Endothelial cell of umbilical vein (primary cell): ENCODE results near the gene RBM22. TPM values are rescaled to one million over a fixed set of nuclear protein-coding genes. Genes with fewer than 3 reads are reported as not detected.

Experiments
- BruUV-seq: library from RNA; stranded (reverse); fragments of 400-500 nt; replicated peaks from 2 replicates; lab custom pipeline; 2021; lab: Mats Ljungman, UMichigan
- CTCF ChIA-PET: fragments of 300-600, 350-600 bp; sonication (Branson Sonifier 250); formaldehyde crosslinking; loops from one replicate; lab custom pipeline; 2021; ENCODE audit warnings: antibody characterized with exemption, inconsistent platforms; lab: Charles Lee
- POLR2A ChIA-PET: fragments of 300-600, 350-600 bp; sonication (Branson Sonifier 250); formaldehyde crosslinking; loops from one replicate; lab custom pipeline; 2021; ENCODE audit warnings: antibody characterized with exemption, inconsistent platforms; lab: Charles Lee
- DNase-seq: peaks from one replicate; pipeline ENCODE4 v3.0.0-alpha.2; 2011; ENCODE audit warnings: low read depth, low spot score
- FAIRE-seq: peaks from 2 replicates; lab custom pipeline; 2011; peaks lifted over from hg19 to GRCh38; lab: Jason Lieb, UNC
- H2AFZ ChIP-seq: 2 replicates; pipeline ENCODE4 v1.6.0; 2012; ENCODE audit warnings: low read depth, low read length, control low read depth, inconsistent platforms
- H3K27ac ChIP-seq: 2 replicates; pipeline ENCODE4 v1.5.1; 2011; ENCODE audit warnings: low read depth, mild to moderate bottlenecking, control low read depth, low read length, moderate library complexity; ENCODE audit not compliant: insufficient read depth
- H3K27me3 ChIP-seq, 2 experiments: 2 replicates each; pipeline versions ENCODE4 v1.6.0 to v1.6.1; 2011; ENCODE audit warnings: low read length in 2 of 2, mixed read lengths in 1 of 2; ENCODE audit not compliant: control insufficient read depth in 2 of 2, insufficient read depth in 2 of 2
- H3K36me3 ChIP-seq, 2 experiments: 2 replicates in 1 of 2; 3 replicates in 1 of 2; pipeline ENCODE4 v1.5.1; 2011; ENCODE audit warnings: low read length in 2 of 2, mild to moderate bottlenecking in 1 of 2, moderate library complexity in 1 of 2; ENCODE audit not compliant: control insufficient read depth in 2 of 2, insufficient read depth in 2 of 2; ENCODE audit errors: extremely low read depth in 1 of 2
- H3K4me1 ChIP-seq: 3 replicates; pipeline ENCODE4 v1.5.1; 2011; ENCODE audit warnings: mild to moderate bottlenecking, low read length; ENCODE audit not compliant: control insufficient read depth, insufficient read depth; ENCODE audit errors: extremely low read depth
- H3K4me2 ChIP-seq: 2 replicates; pipeline ENCODE4 v1.6.1; 2011; ENCODE audit warnings: low read length, control low read depth, mixed read lengths; ENCODE audit not compliant: insufficient read depth
- H3K4me3 ChIP-seq, 3 experiments: fragments of 200-600 bp in 1 of 3; sonication (generic), shearing (Covaris generic) in 1 of 3; replicated peaks in 1 of 3; 2 replicates each; pipeline ENCODE4 v1.5.1; 2011 to 2016; ENCODE audit warnings: control low read depth in 3 of 3, low read length in 3 of 3, mild to moderate bottlenecking in 2 of 3, inconsistent platforms in 1 of 3, low read depth in 1 of 3, moderate library complexity in 1 of 3; ENCODE audit not compliant: insufficient read depth in 1 of 3
- H3K79me2 ChIP-seq: 2 replicates; pipeline ENCODE4 v1.6.0; 2012; ENCODE audit warnings: low read length, inconsistent platforms; ENCODE audit not compliant: control insufficient read depth, insufficient read depth
- H3K9ac ChIP-seq: replicated peaks from 2 replicates; pipeline ENCODE3; 2011; ENCODE audit warnings: low read length, control low read depth; ENCODE audit not compliant: insufficient read depth; ENCODE audit errors: extremely low read depth
- H3K9me1 ChIP-seq: replicated peaks from 3 replicates; pipeline ENCODE4 v1.6.0; 2011; ENCODE audit warnings: mild to moderate bottlenecking, low read length; ENCODE audit not compliant: control insufficient read depth, insufficient read depth; ENCODE audit errors: extremely low read depth
- H3K9me3 ChIP-seq: replicated peaks from 2 replicates; pipeline ENCODE4 v1.5.1; 2012; ENCODE audit warnings: low read length, inconsistent platforms; ENCODE audit not compliant: control insufficient read depth, insufficient read depth
- H4K20me1 ChIP-seq: replicated peaks from 2 replicates; pipeline ENCODE3; 2011; ENCODE audit warnings: mild to moderate bottlenecking, low read length; ENCODE audit not compliant: control insufficient read depth, insufficient read depth; ENCODE audit errors: extremely low read depth
- CTCF ChIP-seq, 2 donors: IDR thresholded peaks; 1 replicate in 1 of 2; 2 replicates in 1 of 2; pipeline ENCODE4 v1.5.1; 2011; ENCODE audit warnings: low read length in 2 of 2, mild to moderate bottlenecking in 2 of 2, moderate library complexity in 2 of 2, control low read depth in 1 of 2, inconsistent platforms in 1 of 2, low read depth in 1 of 2; ENCODE audit not compliant: insufficient read depth in 1 of 2; ENCODE audit errors: extremely low read depth in 1 of 2
- EZH2 ChIP-seq: IDR thresholded peaks from 2 replicates; pipeline ENCODE4 v1.6.1; 2012; ENCODE audit warnings: borderline replicate concordance, low read depth, mild to moderate bottlenecking, moderate library complexity, low read length, inconsistent platforms; ENCODE audit not compliant: severe bottlenecking
- FOS ChIP-seq: IDR thresholded peaks from 2 replicates; pipeline ENCODE4 v1.6.1; 2011; ENCODE audit warnings: mild to moderate bottlenecking, low read length, moderate library complexity, borderline replicate concordance; ENCODE audit not compliant: insufficient read depth
- GATA2 ChIP-seq: IDR thresholded peaks from 2 replicates; pipeline ENCODE4 v1.7.0; 2011; ENCODE audit warnings: low read depth, mild to moderate bottlenecking, moderate library complexity, mixed read lengths, low read length; ENCODE audit not compliant: insufficient read length, insufficient read depth
- JUN ChIP-seq: IDR thresholded peaks from 2 replicates; pipeline ENCODE4 v1.6.1; 2011; ENCODE audit warnings: borderline replicate concordance, low read depth; ENCODE audit not compliant: insufficient read length, insufficient read depth
- MAX ChIP-seq: IDR thresholded peaks from 2 replicates; pipeline ENCODE4 v1.6.1; 2011; ENCODE audit not compliant: insufficient read depth, insufficient read length
- MYC ChIP-seq: IDR thresholded peaks from one replicate; pipeline ENCODE4 v1.6.1; 2011; ENCODE audit warnings: mild to moderate bottlenecking, low read depth, low read length
- POLR2A ChIP-seq: IDR thresholded peaks from 2 replicates; pipeline ENCODE4 v1.6.1; 2012; ENCODE audit warnings: low read depth, mild to moderate bottlenecking, control low read depth, low read length
- POLR2AphosphoS5 ChIP-seq: IDR thresholded peaks from 2 replicates; pipeline ENCODE4 v1.6.1; 2012; ENCODE audit warnings: low read depth, mild to moderate bottlenecking, control low read depth, low read length, moderate library complexity; ENCODE audit not compliant: insufficient read depth
- dilution Hi-C: fragments of 300-500 bp; cut with MboI; formaldehyde crosslinking; loops from one replicate; pipeline ENCODE4 v1.15.0; 2019; ENCODE audit warnings: low sequenced_read_pairs; ENCODE audit not compliant: extremely low pct_ligation_motif_present
- intact Hi-C: fragments of 100-400 bp; cut with micrococcal nuclease; formaldehyde crosslinking; loops from one replicate; pipeline ENCODE4 v1.10.0; 2022
- polyA plus RNA-seq, 4 experiments: library from polyadenylated mRNA; depleted of rRNA in 3 of 4; stranded (reverse) in 3 of 4; unstranded in 1 of 4; fragments of >200 nt; gene quantifications; 2 replicates each; pipeline versions ENCODE4 v1.2.1 to v1.2.3, GENCODE V29; 2011 to 2012; ENCODE audit warnings: missing spikeins in 1 of 4
- total RNA-seq: library from RNA; stranded (reverse); gene quantifications from 2 replicates; pipeline ENCODE4 v1.2.3, GENCODE V29; 2021

The RBM22 gene
- total and polyA plus RNA-seq, 2 donors (not counting 3 experiments of a cell fraction or from before 2014, with no cell fraction given) = 41.8 to 51.2 TPM

GRCh38 chr5:150734579-150735384 is 33.9 kb upstream of the RBM22 start:
- ChIA-PET POLR2A (no interaction called here), CTCF (interaction anchor here (1.2 to 1.8 kb wide), 2 partner anchors 20 to 112 kb away, joined by 3 to 5 read pairs; no protein-coding TSS in a partner anchor)
- dilution Hi-C loops (no loop called here), intact Hi-C loops (no loop called here)
- H3K4me3 ChIP-seq = no peak overlapping the region
- no peaks in the 10 kb centered on the region for H4K20me1 ChIP-seq
- no peaks in the 10 kb centered on the region for H3K4me1 ChIP-seq
- no peak overlapping the region for H3K27ac ChIP-seq
- H3K4me2 ChIP-seq = no peak overlapping the region
- no TSS peak for BruUV-seq
- no peak for FAIRE-seq
- no peaks in the 10 kb centered on the region for H3K9me1 ChIP-seq
- no peak overlapping the region for H3K9ac ChIP-seq
- TF ChIP-seq FOS (no peak), GATA2 (no peak), POLR2AphosphoS5 (no peak), POLR2A (no peak), MAX (no peak), CTCF (IDR thresholded peaks at IDR 0.05; ENCODE audit: extremely low read depth in 1 of 2, insufficient read depth in 1 of 2, low read depth in 1 of 2, low read length in 2 of 2) (no peak), JUN (no peak), EZH2 (no peak), MYC (no peak)
- DNase-seq = no peak
- H3K36me3 ChIP-seq = peaks cover 10 to 17% of the 10 kb centered on the region in 2 experiments
- H3K27me3 ChIP-seq = no peaks in the 10 kb centered on the region
- H3K79me2 ChIP-seq = peaks cover 32% of the 10 kb centered on the region
- no peaks in the 10 kb centered on the region for H3K9me3 ChIP-seq
- H2AFZ ChIP-seq = no peak overlapping the region
